Panc1 (cell line): ENCODE measurements around the gene GPR153. TPM values are rescaled to one million over a fixed set of nuclear protein-coding genes. Genes with fewer than 3 reads are reported as not detected.

Experiments used
- ATAC-seq: fragments of 200-7000 bp; cut with Tn5 transposase; 2 replicates; pipeline ENCODE4 v1.9.1; 2020; ENCODE audit warnings: mild to moderate bottlenecking, moderate library complexity
- BruUV-seq: library from RNA; stranded (reverse); fragments of 400-500 nt; replicated peaks from 2 replicates; lab custom pipeline; 2021; lab: Mats Ljungman, UMichigan
- CTCF ChIA-PET: fragments of 300-600 bp; sonication (Branson Sonifier 250); formaldehyde crosslinking; loops from one replicate; lab custom pipeline; 2022; ENCODE audit warnings: antibody characterized with exemption; lab: Charles Lee
- POLR2A ChIA-PET: fragments of 300-600 bp; sonication (Branson Sonifier 250); formaldehyde crosslinking; loops from one replicate; lab custom pipeline; 2022; ENCODE audit warnings: antibody characterized with exemption; lab: Charles Lee
- DNase-seq: peaks from one replicate; pipeline ENCODE4 v3.0.0-alpha.2; 2010; ENCODE audit warnings: low read depth, low spot score
- H3K27ac ChIP-seq: 2 replicates; pipeline ENCODE4 v1.5.1; 2011; ENCODE audit warnings: mild to moderate bottlenecking, low read length, inconsistent platforms
- H3K27me3 ChIP-seq: fragments of 200-500 bp; sonication (Bioruptor generic); 2 replicates; pipeline ENCODE4 v1.6.0; 2014; ENCODE audit warnings: low read length, inconsistent platforms; ENCODE audit not compliant: control insufficient read depth, insufficient read depth
- H3K36me3 ChIP-seq: fragments of 200-500 bp; sonication (Bioruptor generic); 2 replicates; pipeline ENCODE4 v1.5.1; 2014; ENCODE audit warnings: inconsistent platforms, mild to moderate bottlenecking, low read length, moderate library complexity; ENCODE audit not compliant: control insufficient read depth, insufficient read depth
- H3K4me1 ChIP-seq: 2 replicates; pipeline ENCODE4 v1.5.1; 2011; ENCODE audit warnings: inconsistent platforms, mild to moderate bottlenecking, low read length, moderate library complexity; ENCODE audit not compliant: control insufficient read depth, insufficient read depth
- H3K4me3 ChIP-seq, 2 experiments: 2 replicates each; pipeline ENCODE4 v1.5.1; 2011 to 2012; ENCODE audit warnings: low read depth in 2 of 2, low read length in 2 of 2, mild to moderate bottlenecking in 2 of 2, inconsistent platforms in 1 of 2, moderate library complexity in 1 of 2
- H3K9me3 ChIP-seq: fragments of 200-500 bp; sonication (Bioruptor generic); 2 replicates; pipeline ENCODE4 v1.5.1; 2014; ENCODE audit warnings: low read depth, mild to moderate bottlenecking, inconsistent platforms, low read length, moderate library complexity; ENCODE audit not compliant: control insufficient read depth, insufficient read depth
- CTCF ChIP-seq: fragments of 450-650 bp; IDR thresholded peaks from 2 replicates; pipeline ENCODE4 v1.5.1; 2017; ENCODE audit warnings: mild to moderate bottlenecking
- POLR2AphosphoS5 ChIP-seq: IDR thresholded peaks from 2 replicates; pipeline ENCODE4 v1.6.1; 2012; ENCODE audit warnings: mild to moderate bottlenecking, low read depth, low read length, moderate library complexity
- REST ChIP-seq, 2 experiments: IDR thresholded peaks; 2 replicates each; pipeline ENCODE4 v1.6.1; 2011 to 2012; ENCODE audit warnings: low read depth in 2 of 2, control low read depth in 1 of 2, low read length in 1 of 2, mild to moderate bottlenecking in 1 of 2, moderate library complexity in 1 of 2; ENCODE audit not compliant: insufficient read depth in 1 of 2
- SIN3A ChIP-seq: IDR thresholded peaks from 2 replicates; pipeline ENCODE4 v1.6.1; 2012; ENCODE audit warnings: low read depth, mild to moderate bottlenecking, low read length, moderate library complexity, borderline replicate concordance; ENCODE audit not compliant: insufficient read depth
- TCF7L2 ChIP-seq: IDR thresholded peaks from 2 replicates; pipeline ENCODE4 v1.6.1; 2011; ENCODE audit warnings: mild to moderate bottlenecking, low read depth, low read length, inconsistent platforms
- in situ Hi-C: cut with HindIII; loops from 2 replicates; pipeline ENCODE4 v1.10.0; 2016; ENCODE audit warnings: low sequenced_read_pairs, low pct_unique_long_range_greater_than_20kb
- intact Hi-C: fragments of 100-400 bp; cut with micrococcal nuclease; formaldehyde crosslinking; loops from one replicate; pipeline ENCODE4 v1.10.0; 2022; ENCODE audit not compliant: unreplicated experiment
- total RNA-seq: library from RNA; stranded (reverse); gene quantifications from one replicate; pipeline ENCODE4 v1.2.1, GENCODE V29; 2021; ENCODE audit not compliant: unreplicated experiment

Gene GPR153
- total RNA-seq, 1 experiment from 2014 or later, result 5.5 TPM

GRCh38 chr1:6282577-6283270 lies 21.8 kb upstream of the GPR153 start:
- Histone ChIP-seq H3K4me3 (no peak overlapping the region), H3K27me3 (no peaks in the 10 kb centered on the region), H3K36me3 (no peaks in the 10 kb centered on the region), H3K9me3 (no peaks in the 10 kb centered on the region), H3K4me1 (no peaks in the 10 kb centered on the region), H3K27ac (no peak overlapping the region)
- BruUV-seq, result no TSS peak
- CTCF ChIA-PET, result interaction anchor here (0.5 kb wide), 1 partner anchor 21 kb away, joined by 6 read pairs; no protein-coding TSS in a partner anchor
- no peak for ATAC-seq
- intact Hi-C loops, result no loop called here
- TF ChIP-seq CTCF, result no peak
- no peak for TF ChIP-seq SIN3A
- no peak for TF ChIP-seq TCF7L2
- no peak for TF ChIP-seq POLR2AphosphoS5
- no peak for TF ChIP-seq REST (IDR thresholded peaks at IDR 0.05; ENCODE audit: insufficient read depth in 1 of 2, low read depth in 2 of 2, low read length in 1 of 2)
- in situ Hi-C loops, result no loop called here
- DNase-seq, result no peak
- POLR2A ChIA-PET, result no interaction called here

- POLR2A ChIA-PET, result no interaction called here
- no peaks in the 10 kb centered on the region for H3K4me1 ChIP-seq
- no peaks in the 10 kb centered on the region for H3K9me3 ChIP-seq
- TF ChIP-seq TCF7L2 (no peak), CTCF (no peak), SIN3A (no peak), REST (IDR thresholded peaks at IDR 0.05; ENCODE audit: insufficient read depth in 1 of 2, low read depth in 2 of 2, low read length in 1 of 2) (no peak), POLR2AphosphoS5 (no peak)
- H3K36me3 ChIP-seq, result no peaks in the 10 kb centered on the region
- BruUV-seq, result no TSS peak
- H3K27ac ChIP-seq, result no peak overlapping the region
- intact Hi-C loops, result no loop called here
- CTCF ChIA-PET, result interaction anchor here (0.5 to 1.3 kb wide), 2 partner anchors 20 to 35 kb away, joined by 4 to 6 read pairs; no protein-coding TSS in a partner anchor
- no peak overlapping the region for H3K4me3 ChIP-seq
- no peak for ATAC-seq
- no peak for DNase-seq
- no peaks in the 10 kb centered on the region for H3K27me3 ChIP-seq
- in situ Hi-C loops, result no loop called here
Observed at GRCh38 chr1:6281511-6282402, 20.9 kb upstream of the GPR153 start.
